ENCODE results near the gene STX8. TPM values are rescaled to one million over a fixed set of nuclear protein-coding genes. Genes with fewer than 3 reads are reported as not detected.
A peak's percentile ranks its signal among the peaks of the same experiment; 100 is the strongest.
"Not testable (repeated sequence)": the region's sequence is repeated elsewhere in the genome, so short reads cannot be mapped to it uniquely, and the experiment has no call there.

The STX8 gene
- total RNA-seq, 2 donors from 2014 or later, result 57.3 to 73.8 TPM

DNA sequence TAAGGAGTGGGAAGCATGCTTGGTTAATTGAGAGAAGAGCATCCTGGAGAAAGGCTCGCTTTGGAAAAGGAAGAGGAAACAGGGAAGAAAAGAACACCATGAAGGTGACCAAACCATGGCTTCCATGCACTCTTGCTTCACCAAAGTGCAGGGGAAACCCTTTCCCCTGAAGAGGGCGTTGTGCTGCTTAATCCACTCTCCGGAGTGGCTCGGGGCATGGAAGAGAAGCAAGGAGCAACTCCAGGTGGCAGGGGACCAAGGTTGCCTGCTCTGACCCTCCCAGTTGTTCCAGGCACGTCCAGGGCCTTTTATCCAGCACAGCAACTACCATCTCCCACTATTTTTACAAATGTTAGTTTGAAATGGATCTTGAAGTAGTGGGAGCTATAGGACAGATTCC is 108.1 kb downstream of the STX8 start:
- no peak overlapping the region for H3K27ac Mint-ChIP-seq
- H3K9me3 Mint-ChIP-seq, result no peaks in the 10 kb centered on the region
- no peak overlapping the region for H3K4me3 Mint-ChIP-seq
- no peaks in the 10 kb centered on the region for H3K36me3 Mint-ChIP-seq (ENCODE audit: low read depth)
- H3K27me3 Mint-ChIP-seq, result no peaks in the 10 kb centered on the region
- H3K4me1 Mint-ChIP-seq, result peaks cover 33% of the 10 kb centered on the region
- ATAC-seq (replicated peaks), result no peak

- Mint-ChIP-seq H3K27me3 (no peaks in the 10 kb centered on the region), H3K4me3 (no peak overlapping the region), H3K27ac (peak overlapping the region; percentile 9), H3K9me3 (no peaks in the 10 kb centered on the region), H3K36me3 (ENCODE audit: low read depth) (no peaks in the 10 kb centered on the region), H3K4me1 (peaks cover 22% of the 10 kb centered on the region)
- no peak for ATAC-seq (replicated peaks)
Measured at GRCh38 chr17:9465210-9465921, 110.3 kb downstream of the STX8 start.

- Mint-ChIP-seq H3K36me3 (ENCODE audit: low read depth) (no peaks in the 10 kb centered on the region), H3K9me3 (peaks cover 3% of the 10 kb centered on the region), H3K27ac (no peak overlapping the region), H3K4me3 (no peak overlapping the region), H3K27me3 (no peaks in the 10 kb centered on the region), H3K4me1 (no peaks in the 10 kb centered on the region)
- no peak for ATAC-seq (replicated peaks)
Measured at GRCh38 chr17:9457005-9457404, 118.6 kb downstream of the STX8 start.

DNA sequence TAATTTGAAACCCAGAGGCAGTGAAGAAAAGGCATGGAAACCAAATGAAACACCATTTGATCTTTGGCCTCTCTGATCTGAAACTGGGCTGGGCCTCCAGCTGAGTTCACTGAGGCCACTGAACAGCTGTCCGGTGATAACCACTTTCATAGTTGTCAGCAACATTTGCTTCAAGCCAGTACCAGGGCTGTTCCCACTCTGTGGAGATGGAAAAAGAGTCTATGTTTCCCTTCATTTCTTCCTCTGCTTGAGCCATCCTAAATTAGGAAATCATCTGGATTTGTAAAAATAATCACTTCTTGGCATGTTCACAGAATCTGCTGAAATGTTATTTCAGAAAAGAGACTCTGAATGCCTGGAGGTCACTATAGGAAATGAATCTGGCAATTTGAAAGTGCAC is 119.3 kb downstream of the STX8 start:
- no peak for ATAC-seq (replicated peaks)
- Mint-ChIP-seq H3K9me3 (peaks cover 3% of the 10 kb centered on the region), H3K27ac (no peak overlapping the region), H3K36me3 (ENCODE audit: low read depth) (no peaks in the 10 kb centered on the region), H3K4me3 (no peak overlapping the region), H3K27me3 (no peaks in the 10 kb centered on the region), H3K4me1 (no peaks in the 10 kb centered on the region)

DNA sequence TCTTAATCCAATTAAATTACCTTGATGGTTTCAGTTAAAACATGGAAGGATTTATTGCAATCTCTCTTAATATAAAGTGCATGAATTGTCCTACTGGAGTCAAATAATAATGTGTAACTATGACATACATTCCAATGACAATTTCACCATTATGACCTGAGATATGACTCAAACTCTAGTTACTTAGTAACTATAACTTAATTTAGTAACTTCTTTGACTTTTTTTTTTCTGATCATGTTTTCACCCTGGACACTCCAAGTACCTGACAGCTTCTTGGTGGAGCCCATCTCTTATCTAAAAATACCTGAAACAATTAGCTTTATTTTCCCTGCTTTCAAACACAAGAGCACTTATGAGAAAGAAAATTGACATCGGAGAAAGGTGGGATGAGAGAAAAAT is 123.7 kb downstream of the STX8 start:
- Mint-ChIP-seq H3K4me1 (no peaks in the 10 kb centered on the region), H3K27ac (no peak overlapping the region), H3K27me3 (no peaks in the 10 kb centered on the region), H3K4me3 (no peak overlapping the region), H3K9me3 (no peaks in the 10 kb centered on the region), H3K36me3 (ENCODE audit: low read depth) (no peaks in the 10 kb centered on the region)
- ATAC-seq (replicated peaks), result no peak

DNA sequence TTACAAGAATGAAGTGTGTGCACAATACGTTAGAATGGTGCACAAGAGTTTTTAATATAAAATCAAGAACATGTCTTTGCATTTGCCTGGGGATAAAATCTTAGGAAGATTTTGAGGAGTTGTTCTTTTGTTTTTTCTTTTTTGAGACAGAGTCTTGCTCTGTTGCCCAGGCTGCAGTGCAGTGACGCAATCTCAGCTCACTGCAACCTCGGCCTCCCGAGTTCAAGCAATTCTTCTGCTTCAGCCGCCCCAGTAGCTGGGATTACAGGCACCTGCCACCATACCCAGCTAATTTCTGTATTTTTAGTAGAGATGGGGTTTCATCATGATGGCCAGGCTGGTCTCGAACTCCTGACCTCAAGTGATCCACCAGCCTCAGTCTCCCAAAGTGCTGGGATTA is 128.3 kb downstream of the STX8 start:
- not testable (repeated sequence) for H3K9me3 Mint-ChIP-seq; H3K36me3 Mint-ChIP-seq (ENCODE audit: low read depth); H3K4me1 Mint-ChIP-seq; ATAC-seq (replicated peaks); H3K27ac Mint-ChIP-seq; H3K27me3 Mint-ChIP-seq; H3K4me3 Mint-ChIP-seq

- Mint-ChIP-seq H3K27me3 (no peaks in the 10 kb centered on the region), H3K27ac (no peak overlapping the region), H3K4me1 (no peaks in the 10 kb centered on the region), H3K4me3 (no peak overlapping the region), H3K9me3 (no peaks in the 10 kb centered on the region), H3K36me3 (ENCODE audit: low read depth) (no peaks in the 10 kb centered on the region)
- ATAC-seq (replicated peaks), result no peak
Measured at GRCh38 chr17:9446528-9446927, 129.1 kb downstream of the STX8 start.

- no peak overlapping the region for H3K4me3 Mint-ChIP-seq
- H3K4me1 Mint-ChIP-seq, result no peaks in the 10 kb centered on the region
- no peak for ATAC-seq (replicated peaks)
- H3K27me3 Mint-ChIP-seq, result no peaks in the 10 kb centered on the region
- H3K36me3 Mint-ChIP-seq (ENCODE audit: low read depth), result no peaks in the 10 kb centered on the region
- no peaks in the 10 kb centered on the region for H3K9me3 Mint-ChIP-seq
- H3K27ac Mint-ChIP-seq, result no peak overlapping the region
Measured at GRCh38 chr17:9445424-9445823, 130.2 kb downstream of the STX8 start.

DNA sequence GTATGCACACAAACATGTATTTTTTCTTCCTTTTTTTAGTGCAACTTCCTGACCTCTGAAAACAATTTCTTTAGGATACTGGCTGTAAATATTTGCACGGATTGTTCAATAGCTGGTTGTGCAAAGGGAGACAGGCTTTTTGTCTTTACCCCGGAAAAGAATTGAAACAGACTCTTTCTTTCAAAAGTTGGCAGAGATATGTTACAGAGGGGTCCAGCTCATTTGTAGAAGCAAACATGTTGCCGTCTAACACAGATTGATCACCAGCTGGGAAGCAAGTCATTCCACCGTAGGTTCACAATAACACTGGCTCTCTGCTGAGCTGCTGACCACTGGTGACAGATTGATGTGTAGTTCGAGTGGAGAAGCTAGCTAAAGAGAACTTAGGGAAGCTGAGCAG is 130.9 kb downstream of the STX8 start:
- Mint-ChIP-seq H3K36me3 (ENCODE audit: low read depth) (no peaks in the 10 kb centered on the region), H3K4me1 (no peaks in the 10 kb centered on the region), H3K9me3 (no peaks in the 10 kb centered on the region), H3K27me3 (no peaks in the 10 kb centered on the region), H3K4me3 (no peak overlapping the region), H3K27ac (no peak overlapping the region)
- no peak for ATAC-seq (replicated peaks)

DNA sequence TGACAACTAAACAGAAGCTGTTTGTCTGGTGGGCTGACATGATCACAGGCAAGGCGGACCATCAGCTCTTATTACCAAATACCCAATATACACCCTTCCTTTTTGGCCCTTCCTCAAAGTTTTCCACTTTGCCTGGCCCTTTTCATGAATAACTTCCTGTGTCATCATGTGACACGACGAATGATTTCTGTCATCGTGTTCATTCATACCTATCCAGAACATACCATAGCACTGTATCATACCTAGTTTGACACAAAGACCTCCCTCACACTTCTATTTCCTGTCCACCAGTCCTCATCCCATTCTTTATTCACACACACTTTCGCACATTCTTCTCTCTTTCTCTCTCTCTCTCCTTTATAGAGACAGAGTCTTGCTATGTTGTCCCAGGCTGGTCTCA is 131.8 kb downstream of the STX8 start:
- ATAC-seq (replicated peaks), result no peak
- Mint-ChIP-seq H3K4me1 (no peaks in the 10 kb centered on the region), H3K36me3 (ENCODE audit: low read depth) (no peaks in the 10 kb centered on the region), H3K4me3 (no peak overlapping the region), H3K9me3 (no peaks in the 10 kb centered on the region), H3K27ac (no peak overlapping the region), H3K27me3 (no peaks in the 10 kb centered on the region)

DNA sequence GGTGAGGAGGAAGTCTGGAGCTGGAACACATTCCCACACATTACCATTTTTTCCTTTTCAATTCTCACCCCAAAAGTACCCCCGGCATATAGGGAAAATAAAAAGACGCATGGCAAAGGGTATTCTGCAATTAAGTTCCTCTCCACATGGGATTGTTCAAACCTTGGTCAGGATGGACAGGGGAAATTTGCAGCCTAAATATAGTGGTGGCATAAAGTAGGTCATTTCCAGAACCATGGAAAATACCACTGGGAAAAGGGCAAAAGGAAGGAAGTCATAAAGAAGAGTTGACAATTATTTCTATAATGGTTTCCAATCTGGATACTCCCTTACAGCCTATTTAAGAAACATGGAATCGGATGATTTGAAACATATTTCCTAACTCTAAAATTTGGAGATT is 135.8 kb downstream of the STX8 start:
- peaks cover 8% of the 10 kb centered on the region for H3K36me3 Mint-ChIP-seq (ENCODE audit: low read depth)
- no peak overlapping the region for H3K27ac Mint-ChIP-seq
- no peaks in the 10 kb centered on the region for H3K4me1 Mint-ChIP-seq
- H3K4me3 Mint-ChIP-seq, result no peak overlapping the region
- H3K9me3 Mint-ChIP-seq, result no peaks in the 10 kb centered on the region
- H3K27me3 Mint-ChIP-seq, result no peaks in the 10 kb centered on the region
- no peak for ATAC-seq (replicated peaks)

GRCh38 chr17:9436630-9437029 is 139.0 kb downstream of the STX8 start:
- peaks cover 16% of the 10 kb centered on the region for H3K4me1 Mint-ChIP-seq
- H3K9me3 Mint-ChIP-seq, result no peaks in the 10 kb centered on the region
- no peak overlapping the region for H3K4me3 Mint-ChIP-seq
- no peaks in the 10 kb centered on the region for H3K27me3 Mint-ChIP-seq
- no peak for ATAC-seq (replicated peaks)
- peaks cover 8% of the 10 kb centered on the region for H3K36me3 Mint-ChIP-seq (ENCODE audit: low read depth)
- H3K27ac Mint-ChIP-seq, result no peak overlapping the region

GRCh38 chr17:9435165-9435564 is 140.5 kb downstream of the STX8 start:
- ATAC-seq (replicated peaks), result no peak

GRCh38 chr17:9434642-9435057 is 141.0 kb downstream of the STX8 start:
- no peaks in the 10 kb centered on the region for H3K9me3 Mint-ChIP-seq
- H3K27me3 Mint-ChIP-seq, result no peaks in the 10 kb centered on the region
- ATAC-seq (replicated peaks), result no peak
- H3K4me3 Mint-ChIP-seq, result no peak overlapping the region
- no peak overlapping the region for H3K27ac Mint-ChIP-seq
- peaks cover 16% of the 10 kb centered on the region for H3K4me1 Mint-ChIP-seq
- peaks cover 8% of the 10 kb centered on the region for H3K36me3 Mint-ChIP-seq (ENCODE audit: low read depth)

More at GRCh38 chr17:9435165-9435564, 140.5 kb downstream of the STX8 start:
- Mint-ChIP-seq H3K9me3 (no peaks in the 10 kb centered on the region), H3K4me3 (no peak overlapping the region), H3K27ac (no peak overlapping the region), H3K4me1 (peaks cover 16% of the 10 kb centered on the region), H3K36me3 (ENCODE audit: low read depth) (peaks cover 8% of the 10 kb centered on the region), H3K27me3 (no peaks in the 10 kb centered on the region)

DNA sequence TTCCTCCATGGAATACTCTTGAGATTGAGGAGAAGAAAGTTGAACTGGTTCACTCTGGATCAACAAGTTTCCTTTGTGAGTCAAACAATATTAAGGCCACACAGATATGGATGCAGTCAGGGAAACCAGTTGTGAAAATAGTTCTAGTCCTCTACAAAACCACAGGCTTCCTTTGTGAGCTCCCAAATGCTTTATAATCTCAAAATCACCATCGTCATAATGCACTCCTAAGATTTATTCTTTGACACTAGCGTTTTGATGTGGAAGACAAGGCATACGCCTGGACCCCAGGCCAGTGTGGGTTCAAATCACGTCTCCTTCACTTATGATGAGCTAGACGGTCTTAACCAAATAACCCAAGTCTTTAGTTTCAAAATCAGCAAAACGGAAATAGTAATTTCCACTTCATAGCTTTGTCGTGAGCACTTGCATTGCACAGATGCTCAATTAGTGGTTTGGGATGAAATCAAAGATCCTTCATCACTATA is 142.6 kb downstream of the STX8 start:
- peak overlapping the region; percentile 58 for H3K4me3 Mint-ChIP-seq
- H3K27me3 Mint-ChIP-seq, result no peaks in the 10 kb centered on the region
- peak overlapping the region; percentile 45 for H3K27ac Mint-ChIP-seq
- no peaks in the 10 kb centered on the region for H3K9me3 Mint-ChIP-seq
- peaks cover 8% of the 10 kb centered on the region for H3K36me3 Mint-ChIP-seq (ENCODE audit: low read depth)
- ATAC-seq (replicated peaks), result peak; percentile 84
- peaks cover 16% of the 10 kb centered on the region for H3K4me1 Mint-ChIP-seq

Data from activated T-helper 17 cell treated with anti-CD3 and anti-CD28 coated beads, Interleukin-2, amount 50 U/mL, for 72 hours (primary cell).